ENCODE data around the gene SSR3.
"Not testable (repeated sequence)": the region's sequence is repeated elsewhere in the genome, so short reads cannot be mapped to it uniquely, and the experiment has no call there.

The SSR3 gene

GRCh38 chr3:156563900-156564682 is 9.2 kb upstream of the SSR3 start:
- Histone ChIP-seq H4K20me1 (ENCODE audit: control insufficient read depth, insufficient read depth, low read depth, low read length) (no peaks in the 10 kb centered on the region), H3K4me1 (ENCODE audit: control insufficient read depth, low read length) (peaks cover 8% of the 10 kb centered on the region), H3K4me3 (ENCODE audit: low read length) (no peak overlapping the region), H3K27me3 (ENCODE audit: control insufficient read depth, low read length) (no peaks in the 10 kb centered on the region), H3F3A (ENCODE audit: control insufficient read depth, insufficient read depth) (no peaks in the 10 kb centered on the region; the same call in 1 of the 2 replicates), H3K27ac (ENCODE audit: low read depth, low read length) (no peak overlapping the region), H3K36me3 (ENCODE audit: control insufficient read depth, low read length) (no peaks in the 10 kb centered on the region), H3K9me3 (ENCODE audit: control insufficient read depth, insufficient read depth, low read length) (no peaks in the 10 kb centered on the region), H3K9me2 (replicated peaks; ENCODE audit: control insufficient read depth, low read length) (no peaks in the 10 kb centered on the region), H3K79me2 (ENCODE audit: control insufficient read depth, low read length) (no peaks in the 10 kb centered on the region), H3K4me2 (ENCODE audit: low read length) (no peak overlapping the region)
- TF ChIP-seq CTCF (IDR thresholded peaks at IDR 0.05; ENCODE audit: low read depth, low read length, poor library complexity, severe bottlenecking) (no peak), EZH2phosphoT487 (IDR thresholded peaks at IDR 0.05; ENCODE audit: borderline replicate concordance, low read length) (no peak)

DNA sequence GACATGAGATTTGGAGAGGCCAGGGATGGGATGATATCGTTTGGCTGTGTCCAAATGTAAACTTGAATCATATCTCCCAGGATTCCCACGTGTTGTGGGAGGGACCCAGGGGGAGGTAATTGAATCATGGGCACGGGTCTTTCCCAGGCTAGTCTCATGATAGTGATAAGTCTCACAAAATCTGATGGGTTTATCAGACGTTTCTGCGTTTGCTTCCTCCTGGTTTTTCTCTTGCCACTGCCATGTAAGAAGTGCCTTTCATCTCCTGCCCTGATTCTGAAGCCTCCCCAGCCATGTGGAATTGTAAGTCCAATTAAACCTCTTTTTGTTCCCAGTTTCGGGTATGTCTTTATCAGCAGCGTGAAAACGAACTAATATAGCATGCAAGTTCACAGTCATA is 7.6 kb upstream of the SSR3 start:
- not testable (repeated sequence) for H3K27me3 ChIP-seq (ENCODE audit: control insufficient read depth, low read length); H3F3A ChIP-seq (ENCODE audit: control insufficient read depth, insufficient read depth); H3K4me3 ChIP-seq (ENCODE audit: low read length); H3K79me2 ChIP-seq (ENCODE audit: control insufficient read depth, low read length); H3K4me1 ChIP-seq (ENCODE audit: control insufficient read depth, low read length); H3K27ac ChIP-seq (ENCODE audit: low read depth, low read length); H3K9me2 ChIP-seq (replicated peaks; ENCODE audit: control insufficient read depth, low read length); H3K36me3 ChIP-seq (ENCODE audit: control insufficient read depth, low read length); H3K9me3 ChIP-seq (ENCODE audit: control insufficient read depth, insufficient read depth, low read length); H3K4me2 ChIP-seq (ENCODE audit: low read length); H4K20me1 ChIP-seq (ENCODE audit: control insufficient read depth, insufficient read depth, low read depth, low read length)

DNA sequence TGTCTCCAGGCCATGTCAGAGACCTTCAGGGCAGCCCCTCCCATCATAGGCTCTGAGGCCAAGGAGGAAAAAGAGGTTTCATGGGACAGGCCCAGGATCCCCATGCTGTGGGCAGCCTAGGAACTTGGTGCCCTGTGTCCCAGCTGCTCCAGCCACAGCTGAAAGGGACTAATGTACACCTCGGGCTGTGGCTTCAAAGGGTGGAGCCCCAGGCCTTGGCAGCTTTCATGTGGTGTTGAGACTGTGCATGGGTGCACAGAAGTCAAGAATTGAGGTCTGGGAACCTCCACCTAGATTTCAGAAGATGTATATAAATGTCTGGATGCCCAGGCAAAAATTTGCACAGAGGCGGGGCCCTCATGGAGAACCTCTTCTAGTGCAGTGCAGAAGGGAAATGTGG is 6.6 kb upstream of the SSR3 start:
- Histone ChIP-seq H3K79me2 (ENCODE audit: control insufficient read depth, low read length) (no peaks in the 10 kb centered on the region), H3K4me2 (ENCODE audit: low read length) (no peak overlapping the region), H3K9me3 (ENCODE audit: control insufficient read depth, insufficient read depth, low read length) (no peaks in the 10 kb centered on the region), H3K4me3 (ENCODE audit: low read length) (no peak overlapping the region), H3K9me2 (replicated peaks; ENCODE audit: control insufficient read depth, low read length) (no peaks in the 10 kb centered on the region), H3F3A (ENCODE audit: control insufficient read depth, insufficient read depth) (no peaks in the 10 kb centered on the region; the same call in 1 of the 2 replicates), H3K27me3 (ENCODE audit: control insufficient read depth, low read length) (no peaks in the 10 kb centered on the region), H3K27ac (ENCODE audit: low read depth, low read length) (no peak overlapping the region), H3K4me1 (ENCODE audit: control insufficient read depth, low read length) (peaks cover 8% of the 10 kb centered on the region), H3K36me3 (ENCODE audit: control insufficient read depth, low read length) (no peaks in the 10 kb centered on the region), H4K20me1 (ENCODE audit: control insufficient read depth, insufficient read depth, low read depth, low read length) (no peaks in the 10 kb centered on the region)
- TF ChIP-seq EZH2phosphoT487 (IDR thresholded peaks at IDR 0.05; ENCODE audit: borderline replicate concordance, low read length) = no peak
- TF ChIP-seq CTCF (IDR thresholded peaks at IDR 0.05; ENCODE audit: low read depth, low read length, poor library complexity, severe bottlenecking) = no peak

DNA sequence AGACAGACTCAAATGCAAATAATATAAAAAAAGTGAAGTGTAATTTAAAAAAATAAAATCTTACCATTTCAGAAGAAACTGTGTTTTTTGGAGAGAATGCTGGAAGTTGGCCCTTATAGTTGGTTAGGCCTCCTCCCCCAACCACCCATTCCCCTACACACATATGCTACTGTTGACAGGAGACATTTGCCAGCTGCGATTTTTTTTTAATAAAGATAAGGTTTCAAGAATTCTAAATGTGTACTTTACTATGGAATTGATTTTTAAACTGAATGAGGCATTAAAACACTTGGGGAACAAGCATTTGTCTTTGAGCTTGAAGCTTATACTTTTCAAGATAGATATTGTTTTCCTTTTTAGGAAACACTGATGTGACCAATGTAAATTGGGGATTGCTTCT is 4.4 kb upstream of the SSR3 start:
- Histone ChIP-seq H3K9me3 (ENCODE audit: control insufficient read depth, insufficient read depth, low read length) (no peaks in the 10 kb centered on the region), H4K20me1 (ENCODE audit: control insufficient read depth, insufficient read depth, low read depth, low read length) (no peaks in the 10 kb centered on the region), H3K4me1 (ENCODE audit: control insufficient read depth, low read length) (peaks cover 17% of the 10 kb centered on the region), H3K4me2 (ENCODE audit: low read length) (no peak overlapping the region), H3F3A (ENCODE audit: control insufficient read depth, insufficient read depth) (no peaks in the 10 kb centered on the region; the same call in 1 of the 2 replicates), H3K36me3 (ENCODE audit: control insufficient read depth, low read length) (0 out of 2 replicates have a peak, but pooled peaks cover 3% of the 10 kb centered on the region), H3K9me2 (replicated peaks; ENCODE audit: control insufficient read depth, low read length) (no peaks in the 10 kb centered on the region), H3K27me3 (ENCODE audit: control insufficient read depth, low read length) (no peaks in the 10 kb centered on the region), H3K79me2 (ENCODE audit: control insufficient read depth, low read length) (peaks cover 6% of the 10 kb centered on the region), H3K27ac (ENCODE audit: low read depth, low read length) (no peak overlapping the region), H3K4me3 (ENCODE audit: low read length) (no peak overlapping the region)
- TF ChIP-seq EZH2phosphoT487 (IDR thresholded peaks at IDR 0.05; ENCODE audit: borderline replicate concordance, low read length) = no peak
- TF ChIP-seq CTCF (IDR thresholded peaks at IDR 0.05; ENCODE audit: low read depth, low read length, poor library complexity, severe bottlenecking) = no peak

Data from DOHH2 (cell line).